OCI-LY3 (cell line): ENCODE data around the gene DCLK3.

Experiments
- EZH2phosphoT487 ChIP-seq: fragments of 200-600 bp; shearing (Covaris generic); IDR thresholded peaks from 2 replicates; pipeline ENCODE4 v1.6.1; 2018; ENCODE audit warnings: antibody characterized with exemption, mixed run types, low read depth
- TF ChIP-seq, protein P1 (sequence below): fragments of 200-600, 300-600 bp; sonication (generic); IDR thresholded peaks from 2 replicates; pipeline ENCODE4 v1.5.1; 2014; ENCODE audit warnings: antibody characterized with exemption, low read length, low read depth

DNA sequence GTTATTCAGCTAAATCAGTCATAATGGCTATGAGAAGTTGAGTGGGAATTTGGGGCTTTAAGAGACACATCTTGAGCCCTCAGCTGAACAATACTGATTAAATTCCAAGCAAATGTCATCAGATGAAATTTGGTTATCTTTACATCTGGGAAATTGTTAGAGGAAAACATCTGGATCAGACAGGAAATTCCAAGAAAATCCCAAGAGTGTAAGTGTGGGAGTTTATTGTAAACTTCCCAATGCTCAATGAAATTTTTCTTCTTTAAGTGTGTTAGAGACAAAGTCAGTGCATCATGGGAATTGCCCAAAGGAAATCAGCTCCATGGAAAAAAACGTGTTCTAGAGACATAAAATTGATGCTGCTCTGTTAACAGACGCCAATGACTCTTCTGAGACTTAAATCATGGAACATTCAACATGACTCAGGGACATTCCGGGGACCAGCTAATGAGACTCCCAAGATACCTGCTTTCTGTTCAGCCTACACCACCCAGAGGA, 19.8 kb upstream of the DCLK3 start:
- TF ChIP-seq, protein P1, sequence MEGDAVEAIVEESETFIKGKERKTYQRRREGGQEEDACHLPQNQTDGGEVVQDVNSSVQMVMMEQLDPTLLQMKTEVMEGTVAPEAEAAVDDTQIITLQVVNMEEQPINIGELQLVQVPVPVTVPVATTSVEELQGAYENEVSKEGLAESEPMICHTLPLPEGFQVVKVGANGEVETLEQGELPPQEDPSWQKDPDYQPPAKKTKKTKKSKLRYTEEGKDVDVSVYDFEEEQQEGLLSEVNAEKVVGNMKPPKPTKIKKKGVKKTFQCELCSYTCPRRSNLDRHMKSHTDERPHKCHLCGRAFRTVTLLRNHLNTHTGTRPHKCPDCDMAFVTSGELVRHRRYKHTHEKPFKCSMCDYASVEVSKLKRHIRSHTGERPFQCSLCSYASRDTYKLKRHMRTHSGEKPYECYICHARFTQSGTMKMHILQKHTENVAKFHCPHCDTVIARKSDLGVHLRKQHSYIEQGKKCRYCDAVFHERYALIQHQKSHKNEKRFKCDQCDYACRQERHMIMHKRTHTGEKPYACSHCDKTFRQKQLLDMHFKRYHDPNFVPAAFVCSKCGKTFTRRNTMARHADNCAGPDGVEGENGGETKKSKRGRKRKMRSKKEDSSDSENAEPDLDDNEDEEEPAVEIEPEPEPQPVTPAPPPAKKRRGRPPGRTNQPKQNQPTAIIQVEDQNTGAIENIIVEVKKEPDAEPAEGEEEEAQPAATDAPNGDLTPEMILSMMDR: no peak
- TF ChIP-seq EZH2phosphoT487: no peak
